SIG-M5 (cell line): ENCODE data around the gene SIPA1.
"Not testable (repeated sequence)": the region's sequence is repeated elsewhere in the genome, so short reads cannot be mapped to it uniquely, and the experiment has no call there.

ENCODE experiments used
- DNase-seq: peaks from one replicate; lab custom pipeline; 2025; lab: John Stamatoyannopoulos, UW

Gene SIPA1

DNA sequence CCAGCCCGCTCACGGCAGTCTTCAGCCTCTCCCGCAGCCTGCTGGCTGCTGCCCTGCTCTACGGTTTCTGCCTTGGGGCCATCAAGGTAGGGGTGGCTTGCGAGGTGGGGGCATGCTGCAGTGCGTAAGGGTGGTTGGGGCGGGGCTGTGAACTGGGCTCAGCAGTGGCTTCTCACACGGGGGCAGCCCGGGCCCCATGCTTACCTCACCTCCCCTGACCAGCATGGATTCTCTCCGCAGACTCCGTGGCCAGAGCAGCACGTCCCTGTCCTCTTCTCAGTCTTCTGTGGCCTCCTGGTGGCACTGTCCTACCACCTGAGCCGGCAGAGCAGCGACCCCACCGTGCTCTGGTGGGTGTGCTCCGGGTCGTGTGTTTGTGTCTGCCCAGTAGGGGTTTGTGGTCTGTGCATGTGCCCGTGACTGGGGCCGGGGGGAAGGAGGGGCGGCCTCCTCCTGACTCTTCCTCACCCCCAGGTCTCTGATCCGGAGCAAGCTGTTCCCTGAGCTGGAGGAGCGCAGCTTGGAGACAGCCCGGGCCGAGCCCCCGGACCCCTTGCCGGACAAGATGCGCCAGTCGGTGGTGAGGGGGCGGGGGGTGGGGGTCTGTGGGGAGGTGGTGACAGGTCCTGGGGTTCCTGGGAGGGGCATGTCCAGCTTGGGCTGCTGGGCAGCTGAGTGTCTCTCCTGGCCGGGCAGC, 12.8 kb upstream of the SIPA1 start:
- DNase-seq: no peak

DNA sequence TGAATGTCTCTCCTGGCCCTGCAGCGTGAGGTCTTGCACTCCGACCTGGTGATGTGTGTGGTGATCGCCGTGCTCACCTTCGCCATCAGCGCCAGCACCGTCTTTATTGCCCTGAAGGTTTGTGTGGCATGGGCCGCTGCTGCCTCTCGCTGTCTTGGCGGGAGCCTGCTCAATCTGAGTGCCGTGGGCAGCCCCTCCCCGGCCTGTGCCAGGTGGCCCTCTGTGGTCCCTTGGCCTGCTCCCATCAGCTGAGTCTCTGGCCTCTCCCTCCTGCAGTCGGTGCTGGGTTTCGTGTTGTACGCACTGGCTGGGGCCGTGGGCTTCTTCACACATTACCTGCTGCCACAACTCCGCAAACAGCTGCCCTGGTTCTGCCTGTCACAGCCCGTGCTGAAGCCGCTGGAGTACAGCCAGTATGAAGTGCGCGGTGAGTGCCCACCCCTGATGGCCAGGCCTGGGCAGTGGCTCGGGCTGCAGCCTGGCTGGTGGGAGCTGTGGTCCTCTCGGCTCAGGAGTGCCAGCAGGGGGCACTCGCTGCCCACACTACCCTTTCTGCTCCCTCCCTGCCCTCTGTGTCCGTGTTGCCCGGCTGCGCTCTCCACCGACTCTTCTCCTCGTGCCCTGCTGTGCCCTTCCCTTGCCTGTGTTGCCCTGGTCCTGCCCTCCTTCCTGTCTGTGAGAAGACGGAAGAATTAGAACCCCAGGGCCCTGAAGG, 12.1 kb upstream of the SIPA1 start:
- DNase-seq: no peak

GRCh38 chr11:65627202-65627601, 10.7 kb upstream of the SIPA1 start:
- no peak for DNase-seq

DNA sequence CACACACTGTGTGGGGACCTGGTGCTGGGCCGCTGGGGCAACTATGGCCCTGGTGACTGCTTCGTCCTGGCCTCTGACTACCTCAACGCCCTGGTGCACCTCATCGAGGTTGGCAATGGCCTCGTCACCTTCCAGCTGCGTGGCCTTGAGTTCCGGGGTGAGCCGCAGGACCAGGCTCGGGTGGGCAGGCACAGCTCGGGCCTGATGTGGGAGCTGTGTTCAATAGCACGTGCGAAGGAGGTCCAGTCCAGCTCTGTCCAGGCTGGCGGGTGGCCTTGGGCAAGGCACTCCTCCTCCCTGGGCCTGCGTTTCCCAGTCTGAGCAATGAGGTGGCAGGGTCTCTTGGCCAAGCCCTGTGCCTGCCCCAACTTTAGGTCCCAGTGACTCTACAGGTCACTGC, 8.3 kb upstream of the SIPA1 start:
- no peak for DNase-seq

DNA sequence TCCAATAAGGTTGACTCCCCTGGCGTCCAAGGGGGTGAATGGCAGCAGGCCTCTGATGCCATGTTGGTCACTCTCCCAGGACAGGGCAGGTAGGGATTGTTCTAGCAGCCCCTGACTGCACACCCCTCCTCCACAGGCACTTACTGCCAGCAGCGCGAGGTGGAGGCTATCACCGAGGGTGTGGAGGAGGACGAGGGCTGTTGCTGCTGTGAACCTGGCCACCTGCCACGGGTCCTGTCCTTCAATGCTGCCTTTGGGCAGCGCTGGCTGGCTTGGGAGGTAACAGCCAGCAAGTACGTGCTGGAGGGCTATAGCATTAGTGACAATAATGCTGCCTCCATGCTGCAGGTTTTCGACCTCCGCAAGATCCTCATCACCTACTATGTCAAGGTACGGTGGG, 7.7 kb upstream of the SIPA1 start:
- no peak for DNase-seq

GRCh38 chr11:65633390-65634108, 4.4 kb upstream of the SIPA1 start:
- DNase-seq: no peak

DNA sequence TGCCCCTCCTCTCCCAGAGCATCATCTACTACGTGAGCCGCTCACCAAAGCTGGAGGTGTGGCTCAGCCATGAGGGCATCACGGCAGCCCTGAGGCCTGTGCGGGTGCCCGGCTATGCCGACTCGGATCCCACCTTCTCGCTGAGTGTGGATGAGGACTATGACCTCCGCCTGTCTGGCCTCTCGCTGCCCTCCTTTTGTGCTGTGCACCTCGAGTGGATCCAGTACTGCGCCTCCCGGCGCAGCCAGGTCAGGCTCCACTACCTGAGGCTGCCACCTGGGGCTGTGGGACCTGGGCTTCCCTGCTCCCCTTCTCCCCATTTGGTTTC, 3.8 kb upstream of the SIPA1 start:
- no peak for DNase-seq

DNA sequence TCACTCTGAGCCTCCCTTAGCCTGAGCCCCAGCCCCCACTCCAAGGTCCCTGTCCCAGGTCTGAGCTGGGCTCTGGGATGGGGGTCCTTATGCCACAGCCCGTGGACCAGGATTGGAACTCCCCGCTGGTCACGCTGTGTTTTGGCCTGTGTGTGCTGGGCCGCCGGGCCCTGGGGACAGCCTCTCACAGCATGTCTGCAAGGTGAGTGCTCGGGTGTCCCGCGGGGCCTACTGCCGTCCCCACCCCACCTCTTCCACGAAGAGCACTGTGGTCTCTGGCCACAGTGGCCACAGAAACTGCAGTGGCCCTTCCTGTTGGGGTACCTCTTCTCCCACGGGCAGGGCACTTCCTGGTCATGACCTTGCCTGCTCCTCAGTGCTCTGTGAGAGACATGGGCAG, 3.5 kb upstream of the SIPA1 start:
- DNase-seq: no peak

DNA sequence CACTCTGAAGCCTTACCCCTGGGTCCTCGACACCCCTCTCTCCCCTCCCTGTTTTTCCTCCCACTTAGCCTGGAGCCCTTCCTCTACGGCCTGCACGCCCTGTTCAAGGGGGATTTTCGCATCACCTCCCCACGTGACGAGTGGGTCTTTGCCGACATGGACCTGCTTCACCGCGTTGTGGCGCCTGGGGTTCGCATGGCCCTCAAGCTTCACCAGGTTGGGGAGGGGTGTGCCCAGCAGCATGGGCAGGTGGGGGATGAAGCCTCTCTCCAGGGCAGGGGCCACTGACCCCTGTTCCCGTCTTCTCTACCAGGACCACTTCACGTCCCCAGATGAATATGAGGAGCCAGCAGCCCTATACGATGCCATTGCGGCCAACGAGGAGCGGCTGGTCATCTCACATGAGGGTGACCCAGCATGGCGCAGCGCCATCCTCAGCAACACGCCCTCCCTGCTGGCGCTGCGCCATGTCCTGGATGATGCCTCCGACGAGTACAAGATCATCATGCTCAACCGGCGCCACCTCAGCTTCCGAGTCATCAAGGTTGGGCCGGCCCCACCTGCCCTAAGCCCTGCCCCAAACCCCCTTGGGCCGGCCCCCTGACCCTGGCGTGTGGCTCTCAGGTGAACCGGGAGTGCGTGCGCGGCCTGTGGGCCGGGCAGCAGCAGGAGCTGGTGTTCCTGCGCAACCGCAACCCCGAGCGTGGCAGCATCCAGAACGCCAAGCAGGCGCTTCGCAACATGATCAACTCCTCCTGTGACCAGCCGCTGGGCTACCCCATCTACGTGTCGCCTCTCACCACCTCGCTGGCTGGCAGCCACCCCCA, 2.8 kb upstream of the SIPA1 start:
- DNase-seq: no peak

DNA sequence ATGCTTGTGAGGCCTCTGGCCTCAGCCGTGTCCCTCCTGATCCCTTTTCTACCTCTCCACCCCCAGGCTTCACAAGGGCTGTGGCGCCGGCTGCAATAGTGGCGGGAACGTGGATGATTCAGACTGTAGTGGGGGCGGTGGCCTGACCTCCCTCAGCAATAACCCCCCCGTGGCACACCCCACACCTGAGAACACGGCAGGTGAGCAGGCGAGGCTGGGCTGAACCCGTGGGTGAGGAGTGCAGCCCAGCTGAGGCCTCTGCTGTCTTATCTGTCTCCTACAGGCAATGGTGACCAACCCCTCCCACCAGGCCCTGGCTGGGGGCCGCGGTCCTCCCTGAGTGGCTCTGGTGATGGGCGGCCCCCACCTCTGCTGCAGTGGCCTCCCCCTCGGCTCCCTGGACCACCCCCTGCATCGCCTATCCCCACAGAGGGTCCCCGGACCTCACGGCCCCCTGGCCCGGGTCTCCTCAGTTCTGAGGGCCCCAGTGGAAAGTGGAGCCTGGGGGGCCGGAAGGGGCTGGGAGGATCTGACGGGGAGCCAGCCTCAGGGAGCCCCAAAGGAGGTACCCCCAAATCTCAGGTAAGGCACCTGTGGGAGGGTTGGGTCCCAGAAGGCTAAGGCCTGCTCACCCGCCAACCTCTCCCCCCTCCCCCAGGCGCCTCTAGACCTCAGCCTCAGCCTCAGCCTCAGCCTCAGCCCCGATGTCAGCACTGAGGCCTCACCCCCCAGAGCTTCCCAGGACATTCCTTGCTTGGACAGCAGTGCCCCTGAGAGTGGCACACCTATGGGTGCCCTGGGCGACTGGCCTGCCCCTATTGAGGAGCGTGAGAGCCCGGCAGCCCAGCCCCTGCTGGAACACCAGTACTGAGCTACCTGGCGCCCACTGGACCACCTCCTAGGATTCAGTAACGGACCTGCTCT, 1.5 kb upstream of the SIPA1 start:
- no peak for DNase-seq

GRCh38 chr11:65637032-65637557, 806 bp upstream of the SIPA1 start:
- no peak for DNase-seq

- DNase-seq: not testable (repeated sequence)
Measured at GRCh38 chr11:65639228-65639597, 1.3 kb downstream of the SIPA1 start.

DNA sequence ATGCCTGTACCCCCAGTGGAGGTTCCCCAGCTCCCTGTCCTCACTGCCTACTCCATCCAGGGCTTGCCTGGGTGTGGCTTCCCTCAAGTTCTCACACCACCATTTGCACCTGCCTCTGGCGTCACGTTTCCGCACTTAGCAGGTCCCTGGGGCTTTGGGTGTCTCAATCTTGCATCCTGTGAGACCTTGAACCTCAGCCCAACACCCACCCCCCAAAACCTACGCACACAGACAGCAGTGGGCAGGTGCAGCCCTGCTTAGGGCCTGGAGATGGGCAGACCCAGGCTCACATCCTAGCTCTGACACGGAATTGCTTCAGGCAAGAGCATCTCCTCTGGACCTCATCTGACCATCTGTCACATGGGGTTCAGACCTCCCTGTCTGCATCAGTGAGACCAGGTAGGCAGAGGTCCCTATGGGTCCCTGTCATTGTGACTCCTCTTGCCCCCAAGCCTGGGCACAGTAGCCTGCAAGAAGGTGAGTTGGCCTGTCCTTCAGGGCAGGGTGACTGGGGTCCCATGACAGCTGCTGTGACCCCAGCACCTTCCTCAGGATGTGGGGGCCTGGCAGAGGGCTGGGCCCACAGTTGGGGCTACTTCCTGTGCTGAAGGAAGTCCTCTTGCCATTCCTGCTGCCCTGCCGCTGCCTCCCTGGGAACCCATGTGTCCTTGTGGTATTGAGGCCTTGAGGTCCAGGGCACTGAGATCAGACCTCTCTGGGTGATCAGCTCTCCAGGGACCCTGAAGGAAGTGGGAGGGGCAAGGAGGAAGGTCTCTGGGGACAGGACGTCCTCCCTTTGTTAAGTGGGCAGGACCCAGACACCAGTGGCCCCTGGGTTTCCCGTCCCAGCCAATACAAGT, 2.0 kb downstream of the SIPA1 start:
- no peak for DNase-seq

DNA sequence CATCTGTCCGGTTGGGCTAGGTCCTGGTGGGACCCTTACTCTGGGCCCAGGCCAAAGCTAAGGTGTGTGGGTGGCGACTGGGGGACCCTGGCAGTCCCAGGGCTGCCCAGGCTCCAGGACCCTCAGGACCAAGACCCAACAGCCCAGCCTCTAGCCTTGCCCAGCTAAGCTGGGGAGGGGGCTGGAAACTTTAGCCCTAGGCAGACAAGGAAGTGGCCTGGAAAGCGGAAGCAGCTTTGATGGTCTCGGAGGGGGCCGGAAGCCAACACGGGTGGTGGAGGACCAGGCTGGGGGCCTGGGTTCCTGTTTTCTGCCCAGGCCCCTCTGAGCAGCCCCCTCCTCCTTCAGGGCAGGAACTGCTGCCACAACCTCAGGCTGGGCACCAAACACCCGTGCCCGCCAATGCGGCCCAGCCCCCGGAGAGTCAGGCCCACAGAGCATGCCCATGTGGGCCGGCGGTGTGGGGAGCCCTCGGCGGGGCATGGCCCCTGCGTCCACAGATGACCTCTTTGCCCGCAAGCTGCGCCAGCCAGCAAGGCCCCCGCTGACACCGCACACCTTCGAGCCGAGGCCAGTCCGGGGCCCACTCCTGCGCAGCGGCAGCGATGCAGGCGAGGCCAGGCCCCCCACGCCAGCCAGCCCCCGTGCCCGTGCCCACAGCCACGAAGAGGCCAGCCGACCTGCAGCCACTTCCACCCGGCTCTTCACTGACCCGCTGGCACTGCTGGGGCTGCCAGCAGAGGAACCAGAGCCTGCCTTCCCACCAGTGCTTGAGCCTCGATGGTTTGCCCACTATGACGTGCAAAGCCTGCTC, 2.8 kb downstream of the SIPA1 start:
- no peak for DNase-seq

DNA sequence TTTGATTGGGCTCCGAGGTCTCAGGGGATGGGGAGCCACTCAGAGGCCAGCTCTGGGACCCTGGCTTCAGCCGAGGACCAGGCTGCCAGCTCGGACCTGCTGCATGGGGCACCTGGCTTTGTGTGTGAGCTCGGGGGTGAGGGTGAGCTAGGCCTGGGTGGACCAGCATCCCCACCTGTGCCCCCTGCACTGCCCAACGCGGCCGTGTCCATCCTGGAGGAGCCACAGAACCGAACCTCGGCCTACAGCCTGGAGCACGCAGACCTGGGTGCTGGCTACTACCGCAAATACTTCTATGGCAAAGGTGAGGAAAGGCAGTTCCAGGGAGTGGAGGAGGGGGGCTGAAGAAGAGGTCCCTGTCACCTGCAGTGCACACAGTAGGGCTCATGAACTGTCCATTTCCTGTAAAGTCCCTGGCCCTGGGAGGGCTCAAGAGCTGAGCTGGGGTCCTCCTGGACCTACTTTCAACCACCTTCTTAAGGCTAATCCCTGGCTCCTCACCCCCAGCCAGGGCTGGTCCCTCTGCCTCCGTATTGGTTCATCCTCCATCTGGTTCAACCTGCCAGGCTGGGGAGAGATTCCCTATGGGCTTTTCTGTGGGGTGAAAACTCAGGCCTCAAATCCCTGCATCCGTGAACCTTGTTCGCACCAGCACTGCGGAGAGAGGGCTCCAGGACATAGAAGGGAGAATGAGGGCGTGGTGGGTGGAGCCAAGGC, 3.6 kb downstream of the SIPA1 start:
- no peak for DNase-seq

GRCh38 chr11:65642014-65642671, 4.2 kb downstream of the SIPA1 start:
- no peak for DNase-seq

GRCh38 chr11:65643971-65644370, 6.1 kb downstream of the SIPA1 start:
- no peak for DNase-seq

GRCh38 chr11:65644837-65645236, 6.9 kb downstream of the SIPA1 start:
- DNase-seq: no peak
